HL-60 (cell line): ENCODE results near the gene DMRT2.

Experiments used
- DNase-seq, 2 experiments: peaks; one replicate each; pipeline ENCODE4 v3.0.0-alpha.2; 2010 to 2020; ENCODE audit warnings: low read depth in 1 of 2, low spot score in 1 of 2
- H3K27ac ChIP-seq: fragments of 250-450 bp; sonication (Bioruptor Pico); replicated peaks from 2 replicates; pipeline ENCODE4 v1.5.1; 2020; ENCODE audit warnings: mild to moderate bottlenecking, moderate library complexity
- H3K27me3 ChIP-seq: fragments of 250-450 bp; sonication (Bioruptor Pico); 2 replicates; pipeline ENCODE4 v1.5.1; 2021; ENCODE audit warnings: mild to moderate bottlenecking, moderate library complexity; ENCODE audit not compliant: insufficient read depth, poor library complexity, severe bottlenecking
- H3K4me3 ChIP-seq: replicated peaks from 2 replicates; pipeline ENCODE4 v1.5.1; 2011; ENCODE audit warnings: mild to moderate bottlenecking, control low read depth, low read length; ENCODE audit not compliant: insufficient read depth
- GABPA ChIP-seq: IDR thresholded peaks from 2 replicates; pipeline ENCODE4 v1.6.1; 2012; ENCODE audit warnings: low read depth
- POLR2AphosphoS5 ChIP-seq: IDR thresholded peaks from 2 replicates; pipeline ENCODE4 v1.6.1; 2012; ENCODE audit warnings: low read depth
- REST ChIP-seq: IDR thresholded peaks from 2 replicates; pipeline ENCODE4 v1.6.1; 2012; ENCODE audit warnings: low read depth; ENCODE audit not compliant: insufficient replicate concordance
- SPI1 ChIP-seq: IDR thresholded peaks from 2 replicates; pipeline ENCODE4 v1.6.1; 2012; ENCODE audit warnings: low read depth, mild to moderate bottlenecking, borderline replicate concordance
- TF ChIP-seq, protein P1 (sequence below): IDR thresholded peaks from one replicate; pipeline ENCODE4 v1.5.1; 2011; ENCODE audit warnings: low read length, control low read depth, inconsistent platforms; ENCODE audit not compliant: insufficient read depth

DMRT2 gene

GRCh38 chr9:1025131-1025530 lies 25.0 kb upstream of the DMRT2 start:
- TF ChIP-seq, protein P1, sequence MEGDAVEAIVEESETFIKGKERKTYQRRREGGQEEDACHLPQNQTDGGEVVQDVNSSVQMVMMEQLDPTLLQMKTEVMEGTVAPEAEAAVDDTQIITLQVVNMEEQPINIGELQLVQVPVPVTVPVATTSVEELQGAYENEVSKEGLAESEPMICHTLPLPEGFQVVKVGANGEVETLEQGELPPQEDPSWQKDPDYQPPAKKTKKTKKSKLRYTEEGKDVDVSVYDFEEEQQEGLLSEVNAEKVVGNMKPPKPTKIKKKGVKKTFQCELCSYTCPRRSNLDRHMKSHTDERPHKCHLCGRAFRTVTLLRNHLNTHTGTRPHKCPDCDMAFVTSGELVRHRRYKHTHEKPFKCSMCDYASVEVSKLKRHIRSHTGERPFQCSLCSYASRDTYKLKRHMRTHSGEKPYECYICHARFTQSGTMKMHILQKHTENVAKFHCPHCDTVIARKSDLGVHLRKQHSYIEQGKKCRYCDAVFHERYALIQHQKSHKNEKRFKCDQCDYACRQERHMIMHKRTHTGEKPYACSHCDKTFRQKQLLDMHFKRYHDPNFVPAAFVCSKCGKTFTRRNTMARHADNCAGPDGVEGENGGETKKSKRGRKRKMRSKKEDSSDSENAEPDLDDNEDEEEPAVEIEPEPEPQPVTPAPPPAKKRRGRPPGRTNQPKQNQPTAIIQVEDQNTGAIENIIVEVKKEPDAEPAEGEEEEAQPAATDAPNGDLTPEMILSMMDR = no peak
- no peak for TF ChIP-seq GABPA
- no peak for TF ChIP-seq REST
- TF ChIP-seq POLR2AphosphoS5 = no peak
- no peak for TF ChIP-seq SPI1
- no peak overlapping the region for H3K27ac ChIP-seq
- H3K4me3 ChIP-seq = no peak overlapping the region
- no peak for DNase-seq
- H3K27me3 ChIP-seq = no peaks in the 10 kb centered on the region

- TF ChIP-seq REST (no peak), POLR2AphosphoS5 (no peak), GABPA (no peak), SPI1 (no peak)
- TF ChIP-seq, protein P1 = no peak
- no peak overlapping the region for H3K27ac ChIP-seq
- no peak for DNase-seq
- no peak overlapping the region for H3K4me3 ChIP-seq
- no peaks in the 10 kb centered on the region for H3K27me3 ChIP-seq
Measured at GRCh38 chr9:1026219-1026618, 23.9 kb upstream of the DMRT2 start.

DNA sequence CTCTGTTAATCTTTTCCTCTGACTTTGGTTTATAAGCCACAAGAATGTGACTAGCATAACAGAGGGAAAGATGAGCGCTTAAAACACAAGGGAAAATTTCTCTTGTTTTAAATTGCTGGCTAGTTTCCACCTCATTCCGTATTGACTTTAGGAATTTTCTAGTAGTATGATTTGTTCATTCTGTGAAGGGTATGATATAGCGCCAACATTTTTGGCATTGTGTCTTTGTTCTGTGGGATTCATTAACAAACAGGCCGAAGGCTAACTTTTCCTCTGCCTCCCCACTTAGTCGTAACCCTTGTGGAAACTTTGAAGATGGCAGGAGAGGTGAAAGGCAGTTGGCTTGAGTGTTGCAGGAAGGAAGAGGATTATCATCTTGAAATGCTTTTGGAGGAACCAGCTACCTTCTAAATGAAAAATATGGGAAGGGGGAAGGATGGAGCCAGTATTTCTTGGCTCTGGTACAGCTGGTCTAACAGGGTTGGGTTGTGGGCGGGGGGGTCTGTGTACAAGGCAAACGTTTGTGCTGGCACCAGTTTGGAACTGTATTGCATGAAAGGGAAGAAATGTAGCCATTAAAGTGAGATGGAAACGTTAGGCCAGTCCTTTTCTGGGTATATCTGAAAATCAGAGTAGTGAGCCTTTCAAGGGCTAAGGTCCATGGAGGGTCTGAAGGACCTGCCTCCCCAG lies 21.5 kb upstream of the DMRT2 start:
- DNase-seq = no peak
- Histone ChIP-seq H3K4me3 (no peak overlapping the region), H3K27ac (no peak overlapping the region), H3K27me3 (no peaks in the 10 kb centered on the region)
- TF ChIP-seq REST (no peak), SPI1 (no peak), GABPA (no peak), POLR2AphosphoS5 (no peak)
- TF ChIP-seq, protein P1 = no peak
